Adipose tissue (tissue), 3 donors: Measurements from ENCODE around the gene DNAAF9. TPM values are rescaled to one million over a fixed set of nuclear protein-coding genes. Genes with fewer than 3 reads are reported as not detected.
A peak's percentile ranks its signal among the peaks of the same experiment; 100 is the strongest.
"Not testable (repeated sequence)": the region's sequence is repeated elsewhere in the genome, so short reads cannot be mapped to it uniquely, and the experiment has no call there.

Source experiments
- H3K27ac ChIP-seq: one replicate; pipeline ENCODE4 v1.5.1; 2013; ENCODE audit warnings: low read depth, low read length
- WGBS, 3 donors: extraction: QIAGEN DNeasy Blood & Tissue Kit; methylation state at CpG; one replicate each; pipeline ENCODE4 v1.1.7; 2013; 5-methylcytosine and 5-hydroxymethylcytosine counted together
- polyA plus RNA-seq, 3 donors: library from polyadenylated mRNA; stranded (reverse); fragments of 200-250 nt; gene quantifications; one replicate each; pipeline ENCODE4 v1.2.3, GENCODE V29; 2013
- donor health status: healthy with polysubstance abuse.
- donor health status: Bipolar disorder and iron deficiency.
- donor health status: healthy.

The DNAAF9 gene
- polyA plus RNA-seq, result 10 to 100 TPM in 1 of 3 donors, 1 to 10 TPM in 2; 2.9 to 10.1 (median 9.0) TPM

GRCh38 chr20:3407040-3407770 is at the start of gene DNAAF9:
Gene DNAAF9, minus strand, starts transcription at chr20:3407669. Its CDS starts 112 bp downstream, at chr20:3407557.
- peak within 1 kb of the TSS; percentile 28 for H3K27ac ChIP-seq
- 1 to 2% (median 1%) methylated on average over 39 to 71 of the region's 71 CpGs for WGBS, 3 donors

- 46 to 71% (median 50%) methylated on average over 4 of the region's 4 CpGs for WGBS, 3 donors
- no peak overlapping the region for H3K27ac ChIP-seq
These were observed 49.2 kb upstream of the DNAAF9 start for GRCh38 chr20:3456648-3457047.

DNA sequence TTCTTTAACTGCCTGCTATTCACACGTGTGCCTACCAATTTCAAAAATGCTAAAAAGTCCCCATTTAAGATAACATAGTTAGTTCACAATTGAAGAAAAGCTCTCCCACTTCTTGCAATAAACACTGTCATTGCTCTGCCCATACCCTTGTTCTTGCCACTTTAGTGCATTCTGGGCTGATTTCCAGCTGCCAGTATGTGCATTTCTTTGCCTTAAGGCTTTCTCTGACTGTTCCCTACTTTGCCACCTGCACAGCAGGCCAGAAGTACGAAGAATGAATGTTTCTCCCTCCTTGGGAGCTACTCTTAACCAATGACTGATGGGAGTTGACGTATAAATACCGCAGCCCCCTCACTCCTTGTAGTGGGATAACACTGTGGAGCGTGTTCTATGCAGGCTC is 47.4 kb upstream of the DNAAF9 start:
- WGBS, 3 donors, result 65 to 71% (median 67%) methylated on average over 5 of the region's 5 CpGs
- H3K27ac ChIP-seq, result no peak overlapping the region

DNA sequence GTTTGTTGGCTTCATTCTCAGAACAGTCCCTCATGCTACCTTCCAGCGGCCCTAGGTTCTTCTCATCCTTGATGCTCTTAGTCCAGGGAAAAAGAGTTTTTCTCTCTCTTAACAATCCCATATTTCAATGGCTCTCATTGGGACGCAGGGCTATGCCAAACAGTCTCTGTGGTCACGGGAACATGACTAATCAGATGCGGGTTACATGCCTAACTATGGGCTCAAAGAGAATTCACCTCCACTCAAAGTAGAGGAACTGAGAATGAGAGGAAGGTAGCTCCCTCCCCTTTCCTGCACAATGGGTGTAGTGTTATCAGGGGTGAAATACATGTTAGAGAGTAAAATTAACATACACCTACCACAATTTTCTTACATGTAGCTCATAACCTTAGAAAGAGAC is 45.2 kb upstream of the DNAAF9 start:
- 78 to 86% (median 80%) methylated on average over 4 of the region's 4 CpGs for WGBS, 3 donors
- no peak overlapping the region for H3K27ac ChIP-seq

DNA sequence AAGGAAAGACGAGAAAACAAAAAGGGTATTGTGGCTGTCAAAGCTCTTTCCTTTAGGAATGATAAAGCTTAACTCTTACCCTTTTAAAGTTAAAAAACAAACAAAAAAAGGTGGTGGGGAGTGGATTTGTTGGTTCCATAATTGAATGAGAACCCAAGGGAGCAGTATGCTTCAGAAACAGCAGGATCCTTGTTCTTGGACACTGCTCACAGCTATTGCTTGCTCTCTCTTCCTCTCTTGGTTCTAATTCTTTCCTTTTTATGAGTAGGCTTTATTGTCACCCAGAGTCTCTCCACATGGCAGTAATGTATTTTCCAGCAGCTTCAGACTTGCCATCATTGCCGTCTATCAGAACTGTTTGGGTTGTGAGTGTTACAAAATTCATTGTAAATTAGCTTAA is 44.7 kb upstream of the DNAAF9 start:
- no peak overlapping the region for H3K27ac ChIP-seq
- 70 to 80% (median 80%) methylated on average over 2 of the region's 2 CpGs for WGBS, 3 donors

DNA sequence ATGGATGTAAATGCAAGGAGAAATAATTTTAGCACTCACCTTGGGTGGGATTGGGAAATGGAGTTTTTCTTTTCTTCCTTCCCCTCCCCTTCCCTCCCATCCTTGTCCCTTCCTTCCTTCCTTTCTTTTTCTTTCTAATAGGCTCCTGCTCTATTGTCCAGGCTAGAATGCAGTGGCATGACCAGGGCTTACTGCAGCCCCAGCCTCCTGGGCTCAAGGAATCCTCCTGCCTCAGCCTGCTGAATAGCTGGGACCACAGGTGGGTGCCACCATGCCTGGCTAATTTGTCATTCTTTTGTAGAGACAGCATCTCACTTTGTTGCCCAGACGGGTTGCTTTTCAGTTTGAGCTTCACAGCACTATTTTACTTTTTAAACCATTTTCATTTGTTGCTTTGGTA is 41.9 kb upstream of the DNAAF9 start:
- 68 to 85% (median 84%) methylated on average over 1 of the region's 1 CpG for WGBS, 3 donors
- no peak overlapping the region for H3K27ac ChIP-seq

GRCh38 chr20:3447321-3447720 is 39.9 kb upstream of the DNAAF9 start:
- WGBS, 3 donors, result 78 to 100% (median 79%) methylated on average over 2 of the region's 2 CpGs

GRCh38 chr20:3446779-3447178 is 39.3 kb upstream of the DNAAF9 start:
- 87 to 93% (median 89%) methylated on average over 8 of the region's 8 CpGs for WGBS, 3 donors
- H3K27ac ChIP-seq, result no peak overlapping the region

More at GRCh38 chr20:3447321-3447720, 39.9 kb upstream of the DNAAF9 start:
- H3K27ac ChIP-seq, result no peak overlapping the region

DNA sequence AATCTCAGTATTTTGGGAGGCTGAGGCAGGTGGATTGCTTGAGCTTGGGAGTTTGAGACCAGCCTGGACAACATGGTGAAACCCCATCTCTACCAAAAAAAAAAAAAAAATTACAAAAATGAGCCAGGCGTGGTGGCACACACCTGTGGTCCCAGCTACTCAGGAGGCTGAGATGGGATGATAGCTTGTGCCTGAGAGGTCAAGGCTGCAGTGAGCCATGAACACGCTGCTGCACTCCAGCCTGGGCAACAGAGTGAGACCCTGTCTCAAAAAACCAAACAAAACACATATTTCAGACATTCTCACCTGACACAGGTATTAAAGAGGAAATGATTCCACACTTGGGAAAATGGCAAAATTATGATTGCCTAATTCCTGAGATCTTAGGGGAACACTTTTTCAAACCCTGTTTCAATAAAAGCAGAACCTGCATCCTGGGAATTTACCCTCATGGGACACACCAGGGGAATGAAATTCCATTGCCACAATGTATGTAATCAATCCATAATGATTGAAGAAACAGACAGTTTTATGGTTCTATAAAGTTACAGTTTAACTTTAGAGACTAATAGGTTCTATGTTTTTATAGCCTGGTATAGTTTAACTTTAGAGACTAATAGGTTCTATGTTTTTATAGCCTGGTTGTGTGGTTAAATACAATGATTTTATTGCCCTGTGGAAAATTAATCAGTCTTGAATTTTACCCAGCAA is 29.6 kb upstream of the DNAAF9 start:
- no peak overlapping the region for H3K27ac ChIP-seq
- 82 to 90% (median 89%) methylated on average over 2 of the region's 2 CpGs for WGBS, 3 donors

- WGBS, 3 donors, result 76 to 95% (median 85%) methylated on average over 6 of the region's 6 CpGs
- H3K27ac ChIP-seq, result no peak overlapping the region
These were observed 26.8 kb upstream of the DNAAF9 start for GRCh38 chr20:3434232-3434631.

DNA sequence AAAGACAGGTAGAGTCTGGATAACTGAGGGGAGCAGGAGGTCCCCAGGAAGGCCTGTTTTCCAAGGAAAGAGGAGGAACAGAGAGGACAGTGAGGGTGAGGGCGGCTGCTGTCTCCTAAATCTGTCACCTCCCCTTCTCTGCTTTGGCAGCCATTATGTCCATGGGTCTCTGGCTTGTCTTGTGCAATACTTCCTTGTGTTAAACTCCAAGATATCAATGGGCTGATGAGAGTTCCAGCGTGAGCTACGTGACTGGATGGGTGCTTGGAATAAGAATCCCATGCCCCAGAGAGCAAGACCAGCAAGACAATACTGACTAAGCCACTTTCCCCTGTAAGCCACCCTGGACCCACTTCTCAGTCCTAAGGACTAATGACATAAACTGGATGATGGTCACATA is 26.3 kb upstream of the DNAAF9 start:
- 71 to 80% (median 76%) methylated on average over 3 of the region's 3 CpGs for WGBS, 3 donors
- H3K27ac ChIP-seq, result no peak overlapping the region

GRCh38 chr20:3432844-3433243 is 25.4 kb upstream of the DNAAF9 start:
- no peak overlapping the region for H3K27ac ChIP-seq
- 87 to 88% (median 87%) methylated on average over 3 of the region's 3 CpGs for WGBS, 3 donors

GRCh38 chr20:3431109-3431508 is 23.6 kb upstream of the DNAAF9 start:
- WGBS, 3 donors, result 92 to 95% (median 93%) methylated on average over 4 of the region's 4 CpGs
- H3K27ac ChIP-seq, result no peak overlapping the region

DNA sequence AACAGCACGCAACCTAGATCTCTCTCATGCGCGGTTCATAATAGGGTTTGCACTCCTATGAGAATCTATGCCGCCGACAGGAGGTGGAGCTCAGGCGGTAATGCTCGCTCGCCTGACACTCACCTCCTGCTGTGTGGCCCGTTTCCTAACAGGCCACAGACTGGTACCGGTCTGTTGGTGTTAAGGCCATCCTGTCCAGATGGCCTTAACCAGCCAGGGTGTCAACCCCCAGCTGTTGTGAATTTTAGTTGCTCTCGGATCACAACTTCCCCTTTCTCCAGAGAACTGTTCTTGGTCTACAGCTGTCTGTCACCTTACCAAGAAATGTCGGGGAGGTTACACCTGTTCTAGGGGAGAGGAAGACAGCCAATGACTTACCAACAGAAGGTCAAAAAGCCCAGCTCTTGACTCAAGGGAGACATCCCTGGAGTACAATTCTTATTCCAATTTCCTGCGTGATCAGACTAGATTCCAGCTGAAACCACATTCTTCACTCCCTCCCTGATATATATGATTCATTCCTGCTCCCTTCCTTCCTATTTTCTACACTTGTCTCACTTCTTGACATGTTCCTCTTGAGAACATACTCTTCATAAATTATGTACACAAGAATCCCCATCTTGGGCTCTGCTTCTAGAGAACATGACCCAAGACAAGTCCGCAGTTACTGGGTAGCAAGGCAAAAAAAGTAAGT is 23.1 kb upstream of the DNAAF9 start:
- 53 to 81% (median 55%) methylated on average over 14 of the region's 14 CpGs for WGBS, 3 donors
- no peak overlapping the region for H3K27ac ChIP-seq

GRCh38 chr20:3426766-3427165 is 19.3 kb upstream of the DNAAF9 start:
- not testable (repeated sequence) for H3K27ac ChIP-seq
- WGBS, 3 donors, result 72 to 92% (median 81%) methylated on average over 4 of the region's 4 CpGs

GRCh38 chr20:3423126-3423525 is 15.7 kb upstream of the DNAAF9 start:
- no peak overlapping the region for H3K27ac ChIP-seq
- WGBS, 3 donors, result 50 to 73% (median 59%) methylated on average over 5 of the region's 5 CpGs

DNA sequence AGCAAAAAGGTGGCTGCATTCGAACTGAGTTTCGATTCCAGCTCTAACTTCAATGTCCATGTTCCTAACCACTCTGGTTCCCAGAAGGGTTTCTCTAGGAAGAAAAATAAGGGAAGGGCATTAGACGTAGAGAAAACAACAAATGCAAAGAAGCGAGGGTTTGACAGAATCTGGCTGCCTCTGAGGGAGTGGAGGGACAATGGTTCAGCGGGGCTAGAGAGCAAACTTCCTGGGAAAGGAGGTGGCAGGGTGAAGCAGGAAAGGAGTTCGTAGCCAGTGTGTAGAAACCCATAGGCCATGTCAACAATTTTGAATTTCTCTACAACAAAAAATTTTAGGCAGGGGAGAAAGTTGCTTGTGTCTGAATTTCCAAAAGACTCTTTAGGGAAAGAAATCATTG is 14.5 kb upstream of the DNAAF9 start:
- no peak overlapping the region for H3K27ac ChIP-seq
- 77 to 92% (median 81%) methylated on average over 6 of the region's 6 CpGs for WGBS, 3 donors

- WGBS, 3 donors, result 33 to 76% (median 40%) methylated on average over 3 of the region's 3 CpGs
- no peak overlapping the region for H3K27ac ChIP-seq
These were observed 12.8 kb upstream of the DNAAF9 start for GRCh38 chr20:3420211-3420707.

DNA sequence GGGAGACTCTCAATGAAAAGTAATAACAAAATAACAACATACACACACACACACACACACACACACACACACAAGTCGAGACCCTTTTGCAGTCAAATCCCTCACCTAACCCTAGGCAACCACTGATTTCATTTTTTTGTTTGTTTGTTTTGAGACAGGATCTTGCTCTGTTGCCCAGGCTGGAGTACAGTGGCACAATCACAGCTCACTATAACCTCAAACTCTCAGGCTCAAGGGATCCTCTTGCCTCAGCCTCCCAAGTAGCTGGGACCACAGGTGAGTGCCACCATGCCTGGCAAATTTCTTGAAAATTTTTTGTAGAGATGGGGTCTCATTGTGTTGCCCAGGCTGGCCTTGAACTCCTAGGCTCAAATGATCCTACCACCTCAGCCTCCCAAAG is 10.7 kb upstream of the DNAAF9 start:
- WGBS, 3 donors, result 69 to 86% (median 72%) methylated on average over 1 of the region's 1 CpG
- not testable (repeated sequence) for H3K27ac ChIP-seq
